ENCODE results near the gene LRP3. TPM values are rescaled to one million over a fixed set of nuclear protein-coding genes. Genes with fewer than 3 reads are reported as not detected.

LRP3 gene
- total RNA-seq, 1 experiment from 2014 or later = 39.4 TPM

- Histone ChIP-seq H3K27me3 (replicated peaks; ENCODE audit: insufficient read depth, low read depth, low read length, poor library complexity) (no peaks in the 10 kb centered on the region), H3K4me3 (ENCODE audit: low read depth, low read length, poor library complexity, severe bottlenecking) (peak overlapping the region; percentile 73), H3K36me3 (ENCODE audit: insufficient read depth, low read length, poor library complexity, severe bottlenecking) (peaks cover 10% of the 10 kb centered on the region), H3K27ac (ENCODE audit: low read depth, low read length, poor library complexity, severe bottlenecking) (peak overlapping the region; percentile 73), H3K4me1 (ENCODE audit: insufficient read depth, low read length, poor library complexity, severe bottlenecking) (peaks cover 4% of the 10 kb centered on the region), H3K9me3 (ENCODE audit: low read depth, low read length, poor library complexity, severe bottlenecking) (no peaks in the 10 kb centered on the region)
- peak; percentile 15 for DNase-seq (ENCODE audit: low spot score)
- CTCF ChIA-PET = interaction anchor here (1.0 kb wide), 1 partner anchor 10 kb away, joined by 3 read pairs; no protein-coding TSS in a partner anchor
- POLR2A ChIA-PET (ENCODE audit: low non-redundant PET) = no interaction called here
- no TSS peak for BruUV-seq (replicated peaks)
- intact Hi-C loops (cut with micrococcal nuclease; ENCODE audit: unreplicated experiment) = no loop called here
- TF ChIP-seq, protein P1, sequence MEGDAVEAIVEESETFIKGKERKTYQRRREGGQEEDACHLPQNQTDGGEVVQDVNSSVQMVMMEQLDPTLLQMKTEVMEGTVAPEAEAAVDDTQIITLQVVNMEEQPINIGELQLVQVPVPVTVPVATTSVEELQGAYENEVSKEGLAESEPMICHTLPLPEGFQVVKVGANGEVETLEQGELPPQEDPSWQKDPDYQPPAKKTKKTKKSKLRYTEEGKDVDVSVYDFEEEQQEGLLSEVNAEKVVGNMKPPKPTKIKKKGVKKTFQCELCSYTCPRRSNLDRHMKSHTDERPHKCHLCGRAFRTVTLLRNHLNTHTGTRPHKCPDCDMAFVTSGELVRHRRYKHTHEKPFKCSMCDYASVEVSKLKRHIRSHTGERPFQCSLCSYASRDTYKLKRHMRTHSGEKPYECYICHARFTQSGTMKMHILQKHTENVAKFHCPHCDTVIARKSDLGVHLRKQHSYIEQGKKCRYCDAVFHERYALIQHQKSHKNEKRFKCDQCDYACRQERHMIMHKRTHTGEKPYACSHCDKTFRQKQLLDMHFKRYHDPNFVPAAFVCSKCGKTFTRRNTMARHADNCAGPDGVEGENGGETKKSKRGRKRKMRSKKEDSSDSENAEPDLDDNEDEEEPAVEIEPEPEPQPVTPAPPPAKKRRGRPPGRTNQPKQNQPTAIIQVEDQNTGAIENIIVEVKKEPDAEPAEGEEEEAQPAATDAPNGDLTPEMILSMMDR (conservative IDR thresholded peaks at IDR 0.05; ENCODE audit: low read depth, low read length) = no peak
Measured at GRCh38 chr19:33194532-33194885, 379 bp downstream of the LRP3 start.

DNA sequence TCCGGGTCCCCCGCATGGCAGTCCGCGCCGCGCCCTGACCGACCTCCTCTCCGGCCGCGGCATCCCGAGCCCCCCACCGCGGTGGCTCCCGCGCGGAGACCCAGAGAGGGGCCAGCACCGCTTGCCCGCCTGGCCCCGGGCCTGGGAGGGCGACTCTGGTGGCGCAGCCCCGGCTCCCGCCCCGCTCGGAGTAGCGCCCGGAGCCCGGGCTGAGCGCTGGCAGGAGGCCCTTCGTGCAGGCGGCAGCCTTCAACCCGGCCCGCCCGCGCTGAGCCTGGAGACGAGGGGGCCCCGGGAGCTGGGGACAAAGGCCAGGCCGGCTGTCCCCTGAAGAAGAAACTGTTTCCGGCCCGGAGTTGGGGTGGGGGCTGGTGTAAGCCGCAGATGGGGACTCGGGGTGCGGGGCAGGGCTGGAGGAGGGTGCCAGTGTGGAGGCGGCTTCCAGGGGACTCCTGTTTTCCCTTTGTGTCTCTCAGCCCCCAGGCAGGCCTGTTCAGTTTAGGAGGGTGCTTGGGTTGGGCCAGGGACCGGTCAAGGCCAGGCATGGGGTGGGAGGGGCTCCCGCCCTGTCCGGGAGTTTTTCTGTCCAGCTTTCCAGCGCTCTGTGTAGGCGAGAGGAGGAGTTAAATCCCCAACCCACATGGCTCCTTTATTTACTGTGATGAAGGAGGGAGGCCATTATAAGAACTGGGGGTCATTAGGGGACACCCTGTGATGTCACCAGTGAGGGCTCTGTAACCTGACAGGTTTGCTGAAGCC is 935 bp downstream of the LRP3 start:
- H3K4me1 ChIP-seq (ENCODE audit: insufficient read depth, low read length, poor library complexity, severe bottlenecking) = peaks cover 4% of the 10 kb centered on the region
- H3K36me3 ChIP-seq (ENCODE audit: insufficient read depth, low read length, poor library complexity, severe bottlenecking) = peaks cover 10% of the 10 kb centered on the region
- H3K4me3 ChIP-seq (ENCODE audit: low read depth, low read length, poor library complexity, severe bottlenecking) = peak overlapping the region; percentile 73
- H3K27me3 ChIP-seq (replicated peaks; ENCODE audit: insufficient read depth, low read depth, low read length, poor library complexity) = no peaks in the 10 kb centered on the region
- BruUV-seq (replicated peaks) = no TSS peak
- DNase-seq (ENCODE audit: low spot score) = peak; percentile 14
- no peak for TF ChIP-seq EZH2 (IDR thresholded peaks at IDR 0.05; ENCODE audit: borderline replicate concordance, low read depth, low read length, poor library complexity, severe bottlenecking)
- TF ChIP-seq, protein P1 (conservative IDR thresholded peaks at IDR 0.05; ENCODE audit: low read depth, low read length) = no peak
- intact Hi-C loops (cut with micrococcal nuclease; ENCODE audit: unreplicated experiment) = no loop called here
- ChIA-PET POLR2A (ENCODE audit: low non-redundant PET) (no interaction called here), CTCF (no interaction called here)
- H3K27ac ChIP-seq (ENCODE audit: low read depth, low read length, poor library complexity, severe bottlenecking) = peak overlapping the region; percentile 73
- H3K9me3 ChIP-seq (ENCODE audit: low read depth, low read length, poor library complexity, severe bottlenecking) = no peaks in the 10 kb centered on the region

- no peak for DNase-seq (ENCODE audit: low spot score)
- BruUV-seq (replicated peaks) = no TSS peak
- Histone ChIP-seq H3K27me3 (replicated peaks; ENCODE audit: insufficient read depth, low read depth, low read length, poor library complexity) (no peaks in the 10 kb centered on the region), H3K27ac (ENCODE audit: low read depth, low read length, poor library complexity, severe bottlenecking) (peak overlapping the region; percentile 73), H3K4me3 (ENCODE audit: low read depth, low read length, poor library complexity, severe bottlenecking) (peak overlapping the region; percentile 73), H3K4me1 (ENCODE audit: insufficient read depth, low read length, poor library complexity, severe bottlenecking) (peaks cover 4% of the 10 kb centered on the region), H3K36me3 (ENCODE audit: insufficient read depth, low read length, poor library complexity, severe bottlenecking) (peaks cover 10% of the 10 kb centered on the region), H3K9me3 (ENCODE audit: low read depth, low read length, poor library complexity, severe bottlenecking) (no peaks in the 10 kb centered on the region)
- POLR2A ChIA-PET (ENCODE audit: low non-redundant PET) = no interaction called here
- intact Hi-C loops (cut with micrococcal nuclease; ENCODE audit: unreplicated experiment) = no loop called here
- CTCF ChIA-PET = no interaction called here
- TF ChIP-seq, protein P1 (conservative IDR thresholded peaks at IDR 0.05; ENCODE audit: low read depth, low read length) = no peak
- TF ChIP-seq EZH2 (IDR thresholded peaks at IDR 0.05; ENCODE audit: borderline replicate concordance, low read depth, low read length, poor library complexity, severe bottlenecking) = no peak
Measured at GRCh38 chr19:33195645-33196347, 1.7 kb downstream of the LRP3 start.

All from A673 (cell line).